ENCODE results near the gene PHLPP1. TPM values are rescaled to one million over a fixed set of nuclear protein-coding genes. Genes with fewer than 3 reads are reported as not detected.
"Not testable (repeated sequence)": the region's sequence is repeated elsewhere in the genome, so short reads cannot be mapped to it uniquely, and the experiment has no call there.

Gene PHLPP1
- total and polyA plus RNA-seq, 2 of the 4 experiments (the other 2 are of a cell fraction): 3.3 to 3.6 TPM

- H3K4me2 ChIP-seq (ENCODE audit: low read depth, low read length): no peak overlapping the region
- in situ Hi-C loops (cut with MboI; ENCODE audit: low sequenced_read_pairs): no loop called here
- no peak overlapping the region for H2BK20ac ChIP-seq (ENCODE audit: low read depth, low read length)
- no peaks in the 10 kb centered on the region for H3K9me3 ChIP-seq (ENCODE audit: control insufficient read depth, insufficient read depth, low read length)
- no peak overlapping the region for H2BK15ac ChIP-seq (ENCODE audit: low read depth, low read length)
- no peak overlapping the region for H2AFZ ChIP-seq (replicated peaks; ENCODE audit: low read length, poor library complexity)
- H3K27me3 ChIP-seq (ENCODE audit: control insufficient read depth, insufficient read depth, low read length): no peaks in the 10 kb centered on the region
- no peak overlapping the region for H2BK120ac ChIP-seq (ENCODE audit: low read depth, low read length)
- peaks cover 4 to 12% of the 10 kb centered on the region in 2 experiments; a peak in 1 of 4 replicates for H3K79me1 ChIP-seq (ENCODE audit: low read depth in 1 of 2, low read length in 2 of 2)
- no peak overlapping the region for H3K18ac ChIP-seq (ENCODE audit: low read depth, low read length)
- H3K9ac ChIP-seq (ENCODE audit: low read depth, low read length): no peak overlapping the region
- no peak overlapping the region for H2AK5ac ChIP-seq (ENCODE audit: low read depth, low read length)
- no peak overlapping the region for H2BK5ac ChIP-seq (ENCODE audit: low read depth, low read length, poor library complexity, severe bottlenecking)
- ChIA-PET POLR2A (ENCODE audit: unreplicated experiment) (no interaction called here), CTCF (interaction anchor here (0.7 kb wide), 1 partner anchor 98 kb away, joined by 8 read pairs; no protein-coding TSS in a partner anchor)
- no peak for DNase-seq
- no peaks in the 10 kb centered on the region for H3K9me1 ChIP-seq (ENCODE audit: insufficient read depth, low read length)
- H4K5ac ChIP-seq (ENCODE audit: low read depth, low read length): no peak overlapping the region
- no peak overlapping the region for H3K56ac ChIP-seq (ENCODE audit: extremely low read depth, insufficient read depth, low read length)
- H2AK9ac ChIP-seq (replicated peaks; ENCODE audit: low read depth, low read length, poor library complexity): no peak overlapping the region
- H3K14ac ChIP-seq (replicated peaks; ENCODE audit: low read depth, low read length): no peak overlapping the region
- WGBS, 2 experiments (ENCODE audit: extremely low coverage in 2 of 2, insufficient read length in 1 of 2): no CpG with 5 or more reads among the region's 1 CpG
- H3K36me3 ChIP-seq (ENCODE audit: control insufficient read depth, insufficient read depth, low read length): no peaks in the 10 kb centered on the region
- no peak for TF ChIP-seq NFE2L2 (IDR thresholded peaks at IDR 0.05; ENCODE audit: low read depth, low read length)
- TF ChIP-seq CEBPB (IDR thresholded peaks at IDR 0.05; ENCODE audit: low read depth, low read length): peak; percentile 50; the same call in 1 of the 2 replicates
- no peak for ATAC-seq (ENCODE audit: low read depth)
- intact Hi-C loops (cut with micrococcal nuclease): no loop called here
- H4K91ac ChIP-seq (ENCODE audit: insufficient read depth, low read depth, low read length): no peak overlapping the region
- no peak overlapping the region for H3K4me3 ChIP-seq (ENCODE audit: insufficient read depth, low read depth, low read length)
- no peak overlapping the region for H3K27ac ChIP-seq (ENCODE audit: insufficient read depth, low read length)
- H4K20me1 ChIP-seq (ENCODE audit: insufficient read depth, low read length): no peaks in the 10 kb centered on the region
- no peak overlapping the region for H3K4ac ChIP-seq (ENCODE audit: low read depth, low read length)
- H3K23ac ChIP-seq (ENCODE audit: low read depth, low read length): no peak overlapping the region
- no peak overlapping the region for H4K8ac ChIP-seq (ENCODE audit: low read depth in 2 of 2, low read length in 2 of 2)
- peaks cover 2% of the 10 kb centered on the region for H3K4me1 ChIP-seq (ENCODE audit: control insufficient read depth, insufficient read depth, low read length)
- BruUV-seq (replicated peaks): no TSS peak
- dilution Hi-C loops (cut with HindIII; ENCODE audit: low sequenced_read_pairs, unreplicated experiment): no loop called here
These were observed 92.8 kb downstream of the PHLPP1 start for GRCh38 chr18:62808123-62808522.

GRCh38 chr18:62809445-62809844 lies 94.1 kb downstream of the PHLPP1 start:
- H3K36me3 ChIP-seq (ENCODE audit: control insufficient read depth, insufficient read depth, low read length); H3K9ac ChIP-seq (ENCODE audit: low read depth, low read length); H2BK20ac ChIP-seq (ENCODE audit: low read depth, low read length); H3K27ac ChIP-seq (ENCODE audit: insufficient read depth, low read length); H2BK5ac ChIP-seq (ENCODE audit: low read depth, low read length, poor library complexity, severe bottlenecking); H3K18ac ChIP-seq (ENCODE audit: low read depth, low read length); H3K27me3 ChIP-seq (ENCODE audit: control insufficient read depth, insufficient read depth, low read length); intact Hi-C loops (cut with micrococcal nuclease); DNase-seq; H3K79me1 ChIP-seq (ENCODE audit: low read depth in 1 of 2, low read length in 2 of 2); H2AK5ac ChIP-seq (ENCODE audit: low read depth, low read length); ATAC-seq (ENCODE audit: low read depth); H2AFZ ChIP-seq (replicated peaks; ENCODE audit: low read length, poor library complexity); H3K56ac ChIP-seq (ENCODE audit: extremely low read depth, insufficient read depth, low read length); H3K14ac ChIP-seq (replicated peaks; ENCODE audit: low read depth, low read length); BruUV-seq (replicated peaks); H2BK120ac ChIP-seq (ENCODE audit: low read depth, low read length); H4K5ac ChIP-seq (ENCODE audit: low read depth, low read length); H3K23ac ChIP-seq (ENCODE audit: low read depth, low read length); H2BK15ac ChIP-seq (ENCODE audit: low read depth, low read length); in situ Hi-C loops (cut with MboI; ENCODE audit: low sequenced_read_pairs); H3K9me1 ChIP-seq (ENCODE audit: insufficient read depth, low read length); H3K4ac ChIP-seq (ENCODE audit: low read depth, low read length); H4K20me1 ChIP-seq (ENCODE audit: insufficient read depth, low read length); H2AK9ac ChIP-seq (replicated peaks; ENCODE audit: low read depth, low read length, poor library complexity); H4K91ac ChIP-seq (ENCODE audit: insufficient read depth, low read depth, low read length); POLR2A ChIA-PET (ENCODE audit: unreplicated experiment); dilution Hi-C loops (cut with HindIII; ENCODE audit: low sequenced_read_pairs, unreplicated experiment); H3K4me2 ChIP-seq (ENCODE audit: low read depth, low read length); H3K9me3 ChIP-seq (ENCODE audit: control insufficient read depth, insufficient read depth, low read length); H3K4me1 ChIP-seq (ENCODE audit: control insufficient read depth, insufficient read depth, low read length); H3K4me3 ChIP-seq (ENCODE audit: insufficient read depth, low read depth, low read length); H4K8ac ChIP-seq (ENCODE audit: low read depth in 2 of 2, low read length in 2 of 2): not testable (repeated sequence)
- 100% methylated on average over 1 of the region's 8 CpGs; no CpG with 5 or more reads in 1 of the 2 experiments for WGBS, 2 experiments (ENCODE audit: extremely low coverage in 2 of 2, insufficient read length in 1 of 2)
- CTCF ChIA-PET: interaction anchor here (1.0 kb wide), 1 partner anchor 18 kb away, joined by 3 read pairs; no protein-coding TSS in a partner anchor

Measured in IMR-90 (cell line).